Astrocyte (in vitro differentiated cells and primary cell): ENCODE data around the gene HYOU1. TPM values are rescaled to one million over a fixed set of nuclear protein-coding genes. Genes with fewer than 3 reads are reported as not detected.

Source experiments
- DNase-seq: peaks from one replicate; pipeline ENCODE4 v3.0.0-alpha.2; 2010; ENCODE audit warnings: low read depth
- FAIRE-seq: peaks from 2 replicates; lab custom pipeline; 2011; peaks lifted over from hg19 to GRCh38; lab: Jason Lieb, UNC
- H2AFZ ChIP-seq: 2 replicates; pipeline ENCODE4 v1.6.0; 2012; ENCODE audit warnings: low read depth, low read length, inconsistent platforms
- H3K27ac ChIP-seq: 2 replicates; pipeline ENCODE4 v1.5.1; 2011; ENCODE audit warnings: low read depth, low read length, inconsistent platforms
- H3K27me3 ChIP-seq: 2 replicates; pipeline ENCODE4 v1.6.0; 2011; ENCODE audit warnings: low read length, inconsistent platforms; ENCODE audit not compliant: insufficient read depth
- H3K36me3 ChIP-seq: 2 replicates; pipeline ENCODE4 v1.5.1; 2011; ENCODE audit warnings: low read length, inconsistent platforms; ENCODE audit not compliant: insufficient read depth
- H3K4me1 ChIP-seq: 2 replicates; pipeline ENCODE4 v1.5.1; 2011; ENCODE audit warnings: low read length, inconsistent platforms; ENCODE audit not compliant: insufficient read depth
- H3K4me2 ChIP-seq: 2 replicates; pipeline ENCODE4 v1.6.0; 2012; ENCODE audit warnings: low read length, inconsistent platforms
- H3K4me3 ChIP-seq: 2 replicates; pipeline ENCODE4 v1.5.1; 2011; ENCODE audit warnings: low read depth, mild to moderate bottlenecking, low read length, inconsistent platforms; ENCODE audit not compliant: insufficient read depth
- H3K79me2 ChIP-seq: 2 replicates; pipeline ENCODE4 v1.6.0; 2012; ENCODE audit warnings: mild to moderate bottlenecking, low read length, inconsistent platforms; ENCODE audit not compliant: insufficient read depth
- H3K9ac ChIP-seq: 2 replicates; pipeline ENCODE4 v1.6.0; 2012; ENCODE audit warnings: mild to moderate bottlenecking, low read length, inconsistent platforms
- H3K9me3 ChIP-seq: 2 replicates; pipeline ENCODE4 v1.5.1; 2012; ENCODE audit warnings: low read depth, mild to moderate bottlenecking, low read length, inconsistent platforms; ENCODE audit not compliant: insufficient read depth
- H4K20me1 ChIP-seq: 2 replicates; pipeline ENCODE4 v1.6.0; 2012; ENCODE audit warnings: low read length, inconsistent platforms; ENCODE audit not compliant: insufficient read depth
- H3K27ac Mint-ChIP-seq: one replicate; pipeline ENCODE4 v1.8.0; 2021; ENCODE audit warnings: mild to moderate bottlenecking, mixed read lengths; ENCODE audit not compliant: unreplicated experiment
- H3K27me3 Mint-ChIP-seq: one replicate; pipeline ENCODE4 v1.8.0; 2021; ENCODE audit warnings: low read depth, mixed read lengths; ENCODE audit not compliant: unreplicated experiment
- H3K36me3 Mint-ChIP-seq: one replicate; pipeline ENCODE4 v1.8.0; 2021; ENCODE audit warnings: low read depth, mixed read lengths; ENCODE audit not compliant: unreplicated experiment
- H3K4me1 Mint-ChIP-seq: one replicate; pipeline ENCODE4 v1.8.0; 2021; ENCODE audit warnings: low read depth, mixed read lengths; ENCODE audit not compliant: unreplicated experiment
- H3K4me3 Mint-ChIP-seq: one replicate; pipeline ENCODE4 v1.8.0; 2021; ENCODE audit warnings: mild to moderate bottlenecking, moderate library complexity, mixed read lengths; ENCODE audit not compliant: unreplicated experiment
- H3K9me3 Mint-ChIP-seq: one replicate; pipeline ENCODE4 v1.8.0; 2021; ENCODE audit warnings: mild to moderate bottlenecking, mixed read lengths; ENCODE audit not compliant: unreplicated experiment
- CTCF ChIP-seq: IDR thresholded peaks from 2 replicates; pipeline ENCODE4 v1.5.1; 2011; ENCODE audit warnings: low read depth, mild to moderate bottlenecking, inconsistent platforms, low read length, moderate library complexity; ENCODE audit not compliant: insufficient read depth
- EZH2 ChIP-seq: IDR thresholded peaks from 2 replicates; pipeline ENCODE4 v1.6.1; 2012; ENCODE audit warnings: mild to moderate bottlenecking, low read length, inconsistent platforms; ENCODE audit not compliant: insufficient read depth
- total RNA-seq: library from RNA; stranded (reverse); gene quantifications from 2 replicates; pipeline ENCODE4 v1.2.1, GENCODE V29; 2021

Gene HYOU1
- total RNA-seq, 1 donor from 2014 or later = 282 TPM

- Histone ChIP-seq H3K9me3 (no peaks in the 10 kb centered on the region), H4K20me1 (peaks cover 91% of the 10 kb centered on the region), H3K4me2 (no peak overlapping the region), H3K4me1 (peaks cover 10% of the 10 kb centered on the region), H2AFZ (no peak overlapping the region), H3K79me2 (peaks cover 38% of the 10 kb centered on the region), H3K27ac (no peak overlapping the region), H3K4me3 (no peak overlapping the region), H3K27me3 (no peaks in the 10 kb centered on the region), H3K9ac (no peak overlapping the region), H3K36me3 (peaks cover 69% of the 10 kb centered on the region)
- Mint-ChIP-seq H3K27ac (no peak overlapping the region), H3K27me3 (no peaks in the 10 kb centered on the region), H3K36me3 (peaks cover 48% of the 10 kb centered on the region), H3K4me1 (peaks cover 7% of the 10 kb centered on the region), H3K9me3 (no peaks in the 10 kb centered on the region), H3K4me3 (no peak overlapping the region)
- TF ChIP-seq EZH2 = no peak
- TF ChIP-seq CTCF = no peak
- no peak for FAIRE-seq
- DNase-seq = no peak
Measured at GRCh38 chr11:119051440-119052162, 5.4 kb downstream of the HYOU1 start.

GRCh38 chr11:119049081-119049480 is 7.9 kb downstream of the HYOU1 start:
- Histone ChIP-seq H4K20me1 (peaks cover 89% of the 10 kb centered on the region), H3K4me3 (no peak overlapping the region), H3K36me3 (peaks cover 64% of the 10 kb centered on the region), H3K79me2 (peaks cover 13% of the 10 kb centered on the region), H2AFZ (no peak overlapping the region), H3K9ac (no peak overlapping the region), H3K4me1 (no peaks in the 10 kb centered on the region), H3K27me3 (no peaks in the 10 kb centered on the region), H3K4me2 (no peak overlapping the region), H3K9me3 (no peaks in the 10 kb centered on the region), H3K27ac (no peak overlapping the region)
- no peak overlapping the region for H3K4me3 Mint-ChIP-seq
- H3K27me3 Mint-ChIP-seq = no peaks in the 10 kb centered on the region
- no peak for FAIRE-seq
- no peaks in the 10 kb centered on the region for H3K9me3 Mint-ChIP-seq
- peaks cover 45% of the 10 kb centered on the region for H3K36me3 Mint-ChIP-seq
- TF ChIP-seq EZH2 (no peak), CTCF (no peak)
- H3K27ac Mint-ChIP-seq = no peak overlapping the region
- H3K4me1 Mint-ChIP-seq = no peaks in the 10 kb centered on the region
- no peak for DNase-seq

GRCh38 chr11:119048644-119049043 is 8.4 kb downstream of the HYOU1 start:
- Histone ChIP-seq H3K4me3 (no peak overlapping the region), H3K27me3 (no peaks in the 10 kb centered on the region), H3K9me3 (no peaks in the 10 kb centered on the region), H2AFZ (no peak overlapping the region), H3K4me1 (no peaks in the 10 kb centered on the region), H3K79me2 (peaks cover 9% of the 10 kb centered on the region), H3K36me3 (peaks cover 59% of the 10 kb centered on the region), H3K27ac (no peak overlapping the region), H3K9ac (no peak overlapping the region), H4K20me1 (peaks cover 85% of the 10 kb centered on the region), H3K4me2 (no peak overlapping the region)
- TF ChIP-seq CTCF = no peak
- no peaks in the 10 kb centered on the region for H3K4me1 Mint-ChIP-seq
- H3K9me3 Mint-ChIP-seq = no peaks in the 10 kb centered on the region
- DNase-seq = no peak
- peaks cover 42% of the 10 kb centered on the region for H3K36me3 Mint-ChIP-seq
- no peaks in the 10 kb centered on the region for H3K27me3 Mint-ChIP-seq
- H3K4me3 Mint-ChIP-seq = no peak overlapping the region
- FAIRE-seq = no peak
- no peak overlapping the region for H3K27ac Mint-ChIP-seq
